Activated CD4-positive, alpha-beta T cell treated with anti-CD3 and anti-CD28 coated beads, Interleukin-2, amount 10 ng/mL, durations not matched to agents 7 days and 5 days (primary cell): ENCODE results near the gene DOCK4. TPM values are rescaled to one million over a fixed set of nuclear protein-coding genes. Genes with fewer than 3 reads are reported as not detected.

ENCODE experiments used
- CTCF ChIA-PET: fragments of 350-600 bp; sonication (Branson Sonifier 250); formaldehyde crosslinking; loops from one replicate; lab custom pipeline; 2021; ENCODE audit warnings: antibody characterized with exemption; lab: Charles Lee
- POLR2A ChIA-PET: fragments of 350-600 bp; sonication (Branson Sonifier 250); formaldehyde crosslinking; loops from one replicate; lab custom pipeline; 2021; ENCODE audit warnings: antibody characterized with exemption; lab: Charles Lee
- DNase-seq: peaks from one replicate; pipeline ENCODE4 v3.0.0-alpha.2; 2020
- H3K27ac Mint-ChIP-seq: one replicate; pipeline ENCODE4 v1.8.0; 2021; ENCODE audit warnings: mild to moderate bottlenecking, moderate library complexity, mixed read lengths
- H3K27me3 Mint-ChIP-seq: one replicate; pipeline ENCODE4 v1.8.0; 2021; ENCODE audit warnings: mixed read lengths
- H3K36me3 Mint-ChIP-seq: one replicate; pipeline ENCODE4 v1.8.0; 2021; ENCODE audit warnings: low read depth, mixed read lengths
- H3K4me1 Mint-ChIP-seq: one replicate; pipeline ENCODE4 v1.8.0; 2021; ENCODE audit warnings: mixed read lengths
- H3K4me3 Mint-ChIP-seq: one replicate; pipeline ENCODE4 v1.8.0; 2021; ENCODE audit warnings: mild to moderate bottlenecking, moderate library complexity, mixed read lengths
- H3K9me3 Mint-ChIP-seq: one replicate; pipeline ENCODE4 v1.8.0; 2021; ENCODE audit warnings: mixed read lengths
- total RNA-seq, 2 experiments: library from RNA; stranded (reverse); gene quantifications; one replicate each; pipeline ENCODE4 v1.2.3, GENCODE V29; 2021

The DOCK4 gene
- total RNA-seq, 2 experiments from 2014 or later = 0.12 to 0.25 TPM

DNA sequence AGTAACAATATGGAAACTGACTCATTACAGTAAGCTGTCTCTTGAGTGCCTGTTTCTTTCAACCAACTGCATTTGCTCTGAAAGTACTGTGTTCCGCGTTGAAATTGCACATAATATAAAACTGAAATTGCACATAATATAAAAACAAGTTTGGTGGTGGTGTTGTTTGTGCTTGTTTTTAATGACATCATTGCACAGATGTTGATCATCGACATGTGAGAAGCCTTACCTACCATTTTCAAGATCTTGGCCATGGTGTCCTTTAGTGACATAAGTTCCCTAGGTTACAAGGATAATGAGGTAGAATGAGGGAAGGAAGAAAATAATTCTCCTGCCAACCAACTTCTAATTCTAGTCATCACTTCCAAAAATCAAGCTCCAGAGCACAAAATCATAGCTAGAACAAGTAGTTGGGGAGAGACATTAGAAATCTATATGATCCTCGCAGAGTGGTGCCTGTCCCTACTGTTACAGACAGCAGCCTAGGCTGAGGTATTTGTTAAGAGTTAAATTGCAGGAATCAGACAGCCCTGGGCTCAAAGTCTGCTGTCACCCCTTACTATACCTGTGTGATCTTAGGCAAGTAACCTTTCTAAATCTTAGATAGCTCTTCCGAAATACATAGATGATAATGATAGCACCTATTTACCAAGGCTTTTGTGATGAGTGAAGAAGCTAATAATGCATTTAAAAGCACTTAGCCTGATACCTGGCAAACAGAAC lies 29.3 kb downstream of the DOCK4 start:
- Mint-ChIP-seq H3K4me1 (no peaks in the 10 kb centered on the region), H3K4me3 (no peak overlapping the region), H3K36me3 (no peaks in the 10 kb centered on the region), H3K27me3 (peaks cover 22% of the 10 kb centered on the region), H3K27ac (no peak overlapping the region), H3K9me3 (no peaks in the 10 kb centered on the region)
- DNase-seq = no peak
- CTCF ChIA-PET = no interaction called here
- POLR2A ChIA-PET = no interaction called here

GRCh38 chr7:112176241-112176640 lies 30.0 kb downstream of the DOCK4 start:
- DNase-seq = no peak
- Mint-ChIP-seq H3K27me3 (peaks cover 24% of the 10 kb centered on the region), H3K9me3 (no peaks in the 10 kb centered on the region), H3K4me1 (no peaks in the 10 kb centered on the region), H3K27ac (no peak overlapping the region), H3K4me3 (no peak overlapping the region), H3K36me3 (no peaks in the 10 kb centered on the region)
- POLR2A ChIA-PET = no interaction called here
- CTCF ChIA-PET = no interaction called here

DNA sequence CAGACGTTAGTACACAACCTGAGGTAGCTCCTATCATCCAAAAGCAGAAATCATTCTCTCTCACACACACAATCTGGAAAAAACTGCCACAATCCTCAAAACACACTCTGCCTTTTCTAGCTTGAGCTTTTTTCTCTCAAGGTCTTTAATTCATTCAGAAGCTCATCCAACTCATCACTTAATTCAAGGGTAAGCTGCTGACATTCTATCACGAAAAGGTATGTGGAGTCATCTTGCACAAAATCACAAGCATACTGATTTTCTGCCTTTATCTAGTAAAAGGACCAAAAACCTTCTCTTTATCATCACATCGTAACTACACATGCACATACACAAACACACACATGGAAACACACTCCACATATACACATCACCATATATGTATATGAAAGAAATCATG lies 32.0 kb downstream of the DOCK4 start:
- Mint-ChIP-seq H3K9me3 (no peaks in the 10 kb centered on the region), H3K27ac (no peak overlapping the region), H3K36me3 (no peaks in the 10 kb centered on the region), H3K4me1 (no peaks in the 10 kb centered on the region), H3K27me3 (peaks cover 23% of the 10 kb centered on the region), H3K4me3 (no peak overlapping the region)
- ChIA-PET POLR2A (no interaction called here), CTCF (no interaction called here)
- DNase-seq = no peak

DNA sequence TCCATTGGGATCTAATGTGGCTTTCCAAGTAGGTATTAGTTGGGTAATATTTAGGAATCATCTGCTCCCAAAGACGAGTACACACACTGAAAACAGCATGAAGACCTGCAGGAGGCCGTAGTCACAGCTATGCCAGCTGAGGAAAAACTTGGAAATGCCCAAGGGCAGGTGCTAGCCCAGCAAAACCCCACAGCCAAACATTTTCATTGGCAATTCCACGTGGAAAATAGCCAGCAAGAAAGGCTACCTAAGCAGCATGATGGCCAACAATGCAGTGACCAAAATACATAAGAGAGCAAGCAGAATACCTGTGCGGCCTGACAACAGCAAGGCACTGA lies 32.7 kb downstream of the DOCK4 start:
- H3K9me3 Mint-ChIP-seq = no peaks in the 10 kb centered on the region
- H3K27ac Mint-ChIP-seq = no peak overlapping the region
- H3K36me3 Mint-ChIP-seq = no peaks in the 10 kb centered on the region
- no peaks in the 10 kb centered on the region for H3K4me1 Mint-ChIP-seq
- DNase-seq = no peak
- CTCF ChIA-PET = no interaction called here
- H3K4me3 Mint-ChIP-seq = no peak overlapping the region
- POLR2A ChIA-PET = no interaction called here
- peaks cover 24% of the 10 kb centered on the region for H3K27me3 Mint-ChIP-seq

DNA sequence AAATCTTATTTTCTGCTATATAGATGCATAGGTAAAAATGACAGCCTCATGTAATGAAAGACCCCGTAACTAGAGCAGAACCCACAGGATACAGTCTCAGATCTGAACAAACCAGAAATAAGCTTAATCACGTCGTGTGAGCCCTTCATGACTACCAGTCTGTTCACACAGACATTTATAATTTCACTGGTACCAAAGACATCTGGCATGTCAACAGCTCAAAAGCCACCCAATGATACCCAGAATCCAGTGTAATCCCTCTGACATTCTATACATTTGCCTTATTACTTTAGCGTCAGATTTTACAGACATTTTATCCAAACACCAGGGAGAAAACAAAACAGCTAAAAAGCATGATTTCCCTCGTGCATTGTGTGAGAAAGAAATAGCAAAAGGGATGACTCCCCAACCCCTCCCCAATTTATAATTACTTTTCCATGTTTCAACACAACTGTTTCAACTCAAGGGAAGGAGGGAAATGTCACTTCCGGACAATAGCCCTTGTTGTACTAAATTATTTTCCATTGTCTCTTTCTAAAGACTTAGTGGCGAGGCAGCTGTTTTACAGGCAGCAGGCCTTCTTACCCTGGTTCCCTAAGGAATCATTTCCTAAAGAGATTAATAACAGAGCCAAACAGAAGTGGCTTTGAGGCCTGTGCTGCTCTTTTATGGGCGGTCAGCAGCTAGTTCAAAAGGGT lies 33.2 kb downstream of the DOCK4 start:
- H3K4me3 Mint-ChIP-seq = no peak overlapping the region
- DNase-seq = no peak
- CTCF ChIA-PET = no interaction called here

DNA sequence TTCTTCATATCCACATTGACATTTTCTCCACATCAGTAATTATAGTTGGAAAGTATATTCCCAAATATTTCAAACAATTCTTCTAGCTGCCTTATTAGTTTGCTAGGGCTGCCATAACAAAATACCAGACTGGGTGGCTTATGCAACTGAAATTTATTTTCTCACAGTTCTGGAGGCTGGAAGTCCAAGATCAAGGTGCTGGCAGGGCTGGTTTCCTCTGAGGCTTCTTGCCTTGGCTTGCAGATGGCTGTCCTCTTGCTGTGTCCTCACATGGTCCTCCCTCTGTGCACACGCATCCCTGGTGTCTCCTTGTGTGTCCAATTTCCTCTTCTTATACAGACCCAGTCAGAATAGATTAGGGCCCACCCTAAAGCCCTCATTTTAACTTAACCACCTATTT lies 34.5 kb downstream of the DOCK4 start:
- DNase-seq = no peak
- no peak overlapping the region for H3K4me3 Mint-ChIP-seq
- no peaks in the 10 kb centered on the region for H3K4me1 Mint-ChIP-seq
- POLR2A ChIA-PET = no interaction called here
- no peaks in the 10 kb centered on the region for H3K36me3 Mint-ChIP-seq
- peaks cover 19% of the 10 kb centered on the region for H3K27me3 Mint-ChIP-seq
- CTCF ChIA-PET = no interaction called here
- H3K27ac Mint-ChIP-seq = no peak overlapping the region
- no peaks in the 10 kb centered on the region for H3K9me3 Mint-ChIP-seq

More for the DNA sequence above, 33.2 kb downstream of the DOCK4 start:
- POLR2A ChIA-PET = no interaction called here
- Mint-ChIP-seq H3K4me1 (no peaks in the 10 kb centered on the region), H3K27ac (no peak overlapping the region), H3K9me3 (no peaks in the 10 kb centered on the region), H3K36me3 (no peaks in the 10 kb centered on the region), H3K27me3 (peaks cover 23% of the 10 kb centered on the region)

GRCh38 chr7:112168915-112169314 lies 37.3 kb downstream of the DOCK4 start:
- POLR2A ChIA-PET = no interaction called here
- no peak overlapping the region for H3K4me3 Mint-ChIP-seq
- no peak overlapping the region for H3K27ac Mint-ChIP-seq
- DNase-seq = no peak
- CTCF ChIA-PET = no interaction called here
- H3K9me3 Mint-ChIP-seq = no peaks in the 10 kb centered on the region
- no peaks in the 10 kb centered on the region for H3K4me1 Mint-ChIP-seq
- H3K36me3 Mint-ChIP-seq = no peaks in the 10 kb centered on the region
- H3K27me3 Mint-ChIP-seq = peaks cover 17% of the 10 kb centered on the region

DNA sequence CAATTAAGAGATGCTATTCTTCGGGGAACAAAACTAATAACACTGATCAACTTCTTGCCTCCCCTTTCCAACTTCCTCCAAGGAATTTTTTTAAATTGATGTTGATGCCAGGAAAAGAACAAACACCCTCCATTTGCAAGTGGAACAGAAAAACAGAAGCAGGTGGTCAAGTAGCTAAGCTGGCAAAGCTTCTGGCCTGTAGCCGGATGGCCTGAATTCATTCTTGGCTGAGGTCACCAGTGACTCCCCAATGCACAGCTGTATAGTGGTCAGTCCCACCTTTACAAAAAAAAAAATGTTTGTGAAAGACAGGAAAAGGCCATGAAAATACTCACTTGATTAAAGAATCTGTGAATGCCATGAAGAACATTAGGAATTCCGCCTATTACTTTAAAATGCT lies 39.1 kb downstream of the DOCK4 start:
- H3K27ac Mint-ChIP-seq = no peak overlapping the region
- CTCF ChIA-PET = no interaction called here
- no peaks in the 10 kb centered on the region for H3K36me3 Mint-ChIP-seq
- no peaks in the 10 kb centered on the region for H3K9me3 Mint-ChIP-seq
- POLR2A ChIA-PET = no interaction called here
- H3K4me3 Mint-ChIP-seq = no peak overlapping the region
- H3K27me3 Mint-ChIP-seq = peaks cover 14% of the 10 kb centered on the region
- DNase-seq = no peak
- no peaks in the 10 kb centered on the region for H3K4me1 Mint-ChIP-seq

DNA sequence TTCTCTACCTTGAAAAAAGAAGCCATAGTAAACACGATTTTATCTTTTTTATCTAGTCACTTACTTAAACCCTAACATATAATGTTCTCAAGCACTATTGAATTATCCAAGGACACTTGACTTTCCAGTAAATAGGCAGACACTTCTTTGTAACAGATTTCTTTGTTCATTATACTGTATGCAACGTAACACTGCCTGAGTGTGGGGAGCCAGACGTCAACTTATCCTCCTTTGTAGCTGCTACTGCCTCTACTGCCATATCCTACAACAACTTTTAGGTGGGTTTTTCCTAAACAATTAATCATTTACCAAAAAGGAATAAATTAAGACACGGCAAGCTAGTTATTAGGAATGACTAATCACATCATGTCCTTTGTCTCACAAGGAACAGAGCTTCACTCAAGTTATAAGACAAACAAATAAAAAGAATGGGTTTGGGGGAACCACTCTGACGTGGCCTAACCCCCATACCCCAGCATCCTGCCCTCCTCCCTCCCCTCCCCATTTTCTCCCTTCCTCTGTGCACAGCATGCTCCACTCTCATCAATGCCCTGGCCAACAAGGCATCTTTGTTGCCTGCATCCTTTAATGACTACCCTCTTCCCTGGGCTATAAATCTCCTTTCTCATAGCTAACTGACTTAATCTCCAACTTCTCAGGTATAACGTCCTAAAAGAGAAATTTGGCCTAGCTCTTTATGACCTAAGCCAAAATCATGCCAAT lies 43.3 kb downstream of the DOCK4 start:
- CTCF ChIA-PET = no interaction called here
- H3K9me3 Mint-ChIP-seq = no peaks in the 10 kb centered on the region

GRCh38 chr7:112162142-112162766 lies 43.9 kb downstream of the DOCK4 start:
- no peak overlapping the region for H3K27ac Mint-ChIP-seq
- no peak for DNase-seq
- H3K4me3 Mint-ChIP-seq = no peak overlapping the region
- no peaks in the 10 kb centered on the region for H3K4me1 Mint-ChIP-seq
- CTCF ChIA-PET = no interaction called here
- peaks cover 12% of the 10 kb centered on the region for H3K27me3 Mint-ChIP-seq
- no peaks in the 10 kb centered on the region for H3K36me3 Mint-ChIP-seq
- no peaks in the 10 kb centered on the region for H3K9me3 Mint-ChIP-seq
- POLR2A ChIA-PET = interaction anchor here (0.6 kb wide), 1 partner anchor 1554 kb away, joined by 3 read pairs; no protein-coding TSS in a partner anchor

More for the DNA sequence above, 43.3 kb downstream of the DOCK4 start:
- H3K27ac Mint-ChIP-seq = no peak overlapping the region
- H3K36me3 Mint-ChIP-seq = no peaks in the 10 kb centered on the region
- no peaks in the 10 kb centered on the region for H3K4me1 Mint-ChIP-seq
- DNase-seq = no peak
- H3K27me3 Mint-ChIP-seq = peaks cover 12% of the 10 kb centered on the region
- no peak overlapping the region for H3K4me3 Mint-ChIP-seq
- POLR2A ChIA-PET = interaction anchor here (0.6 kb wide), 1 partner anchor 1554 kb away, joined by 3 read pairs; no protein-coding TSS in a partner anchor

GRCh38 chr7:112161253-112162141 lies 44.7 kb downstream of the DOCK4 start:
- POLR2A ChIA-PET = no interaction called here
- Mint-ChIP-seq H3K36me3 (no peaks in the 10 kb centered on the region), H3K9me3 (no peaks in the 10 kb centered on the region), H3K27me3 (peaks cover 12% of the 10 kb centered on the region), H3K27ac (no peak overlapping the region), H3K4me1 (no peaks in the 10 kb centered on the region), H3K4me3 (no peak overlapping the region)
- CTCF ChIA-PET = no interaction called here
- no peak for DNase-seq

DNA sequence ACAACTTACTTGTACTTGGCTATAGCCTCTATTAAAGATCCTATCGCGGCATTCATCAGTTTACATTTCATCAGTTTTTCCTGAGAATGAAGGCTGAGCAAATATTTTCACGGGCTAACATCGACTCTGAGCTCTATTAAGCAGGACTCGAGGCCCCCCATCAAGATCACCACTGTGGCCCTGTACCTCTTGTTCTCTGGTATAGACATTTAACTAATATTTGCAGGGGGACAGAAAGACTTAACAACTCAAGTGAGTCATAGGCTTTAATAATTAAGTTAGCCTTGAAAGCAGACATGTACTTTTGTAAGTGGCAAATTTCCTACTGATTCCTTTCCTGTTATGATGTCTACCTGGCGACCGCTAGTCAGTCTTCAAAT lies 45.4 kb downstream of the DOCK4 start:
- ChIA-PET POLR2A (no interaction called here), CTCF (no interaction called here)

More for the DNA sequence above, 45.4 kb downstream of the DOCK4 start:
- peaks cover 11% of the 10 kb centered on the region for H3K27me3 Mint-ChIP-seq
- no peak overlapping the region for H3K4me3 Mint-ChIP-seq
- no peak for DNase-seq
- H3K27ac Mint-ChIP-seq = no peak overlapping the region
- H3K36me3 Mint-ChIP-seq = no peaks in the 10 kb centered on the region
- H3K4me1 Mint-ChIP-seq = no peaks in the 10 kb centered on the region
- no peaks in the 10 kb centered on the region for H3K9me3 Mint-ChIP-seq
